Measurements from ENCODE around the gene BMAL1.
"Not testable (repeated sequence)": the region's sequence is repeated elsewhere in the genome, so short reads cannot be mapped to it uniquely, and the experiment has no call there.

BMAL1 gene

DNA sequence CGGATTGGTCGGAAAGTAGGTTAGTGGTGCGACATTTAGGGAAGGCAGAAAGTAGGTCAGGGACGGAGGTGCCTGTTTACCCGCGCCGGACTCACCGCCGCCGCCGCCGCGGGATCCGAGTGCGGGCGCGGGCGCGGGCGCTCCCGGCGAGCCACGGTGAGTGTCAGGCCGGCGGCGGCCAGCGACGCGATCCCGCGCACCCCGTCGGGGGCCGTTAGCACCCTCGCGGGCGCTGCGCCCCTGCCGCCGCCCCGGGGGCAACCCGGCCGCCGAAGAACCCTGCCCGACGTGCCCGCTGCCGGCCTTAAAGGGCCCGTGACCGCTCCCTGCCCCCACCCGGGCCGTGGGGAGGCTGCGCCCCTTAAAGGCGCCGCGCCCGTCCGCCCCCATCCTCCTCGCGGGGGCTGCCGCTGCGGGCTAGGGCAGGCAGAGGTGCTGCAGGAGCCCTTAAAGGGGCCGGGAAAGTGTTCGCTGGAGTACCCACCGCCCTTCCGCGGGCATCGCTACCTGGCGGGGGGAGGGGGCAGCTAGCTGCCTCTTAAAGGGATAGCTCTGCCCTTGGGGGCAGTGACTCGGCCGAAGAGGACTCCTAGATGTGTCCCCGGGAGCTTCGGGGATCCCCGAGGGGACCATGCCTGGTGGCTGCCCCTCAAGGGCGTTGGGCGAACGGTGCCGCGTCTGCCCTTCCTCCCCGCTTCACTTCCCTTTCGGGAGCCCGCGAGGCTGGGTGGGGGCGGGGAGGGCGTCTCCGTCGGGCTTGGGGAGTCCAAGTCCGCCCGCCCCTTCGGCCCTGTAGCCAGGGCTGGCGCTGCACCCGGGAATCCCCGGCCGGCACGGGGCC, at the start of gene BMAL1:
BMAL1 (plus strand) TSS at position 23 of the 841 bp plus-strand sequence. CDS start 76,519 bp downstream, outside the sequence.
- DNase-seq, result peak in 1 of 2 experiments; percentile 15

GRCh38 chr11:13228572-13228971, 49.0 kb upstream of the BMAL1 start:
- no peak for DNase-seq

- DNase-seq, result peak in 1 of 2 experiments; percentile 55
Observed at GRCh38 chr11:13229136-13229535, 48.5 kb upstream of the BMAL1 start.

DNA sequence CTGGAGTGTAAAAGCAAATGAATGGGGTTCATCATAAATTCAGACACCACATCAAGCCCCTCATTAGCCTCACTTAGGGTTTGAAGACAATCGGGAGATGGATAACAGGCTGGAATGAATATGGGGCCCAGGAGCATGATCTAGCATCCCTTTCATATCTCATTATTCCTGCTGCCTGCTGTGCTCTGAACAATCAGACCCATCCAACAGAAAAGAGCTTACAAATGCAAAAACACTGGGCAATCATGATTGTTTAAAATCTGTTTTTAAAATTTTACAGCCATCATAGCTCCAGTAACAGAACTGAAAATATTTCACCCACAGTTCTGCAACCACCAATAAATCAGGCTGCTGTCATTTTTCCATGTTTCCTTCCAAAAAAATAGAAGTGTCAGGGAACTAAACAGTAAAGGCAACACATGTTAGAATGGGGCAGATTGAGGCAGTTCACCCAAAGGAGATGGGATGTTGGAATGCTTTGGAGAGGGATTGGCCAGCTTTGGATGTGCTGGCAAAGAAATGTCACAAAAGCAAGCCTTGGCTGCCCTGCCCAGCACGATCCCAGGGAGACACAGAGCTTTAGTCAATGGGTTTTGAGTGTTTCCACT, 47.8 kb upstream of the BMAL1 start:
- no peak for DNase-seq

GRCh38 chr11:13233173-13233745, 44.3 kb upstream of the BMAL1 start:
- DNase-seq, result peak in 1 of 2 experiments; percentile 20

DNA sequence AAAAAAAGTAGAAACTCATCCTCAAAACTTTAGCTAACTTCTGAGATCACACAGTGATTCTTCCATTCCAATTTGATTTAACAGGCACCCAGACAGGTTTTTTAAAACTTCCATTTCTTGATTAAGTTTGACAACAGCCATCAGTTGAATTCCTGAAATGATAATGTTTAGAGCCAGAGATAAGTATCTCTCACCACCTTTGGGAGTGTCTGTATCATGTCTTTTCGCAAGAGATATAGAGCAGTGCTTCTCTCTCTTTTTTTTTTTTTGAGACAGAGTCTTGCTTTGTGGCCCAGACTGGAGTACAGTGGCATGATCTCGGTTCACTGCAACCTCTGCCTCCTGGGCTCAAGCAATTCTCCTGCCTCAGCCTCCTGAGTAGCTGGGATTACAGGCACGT, 41.7 kb upstream of the BMAL1 start:
- no peak for DNase-seq

DNA sequence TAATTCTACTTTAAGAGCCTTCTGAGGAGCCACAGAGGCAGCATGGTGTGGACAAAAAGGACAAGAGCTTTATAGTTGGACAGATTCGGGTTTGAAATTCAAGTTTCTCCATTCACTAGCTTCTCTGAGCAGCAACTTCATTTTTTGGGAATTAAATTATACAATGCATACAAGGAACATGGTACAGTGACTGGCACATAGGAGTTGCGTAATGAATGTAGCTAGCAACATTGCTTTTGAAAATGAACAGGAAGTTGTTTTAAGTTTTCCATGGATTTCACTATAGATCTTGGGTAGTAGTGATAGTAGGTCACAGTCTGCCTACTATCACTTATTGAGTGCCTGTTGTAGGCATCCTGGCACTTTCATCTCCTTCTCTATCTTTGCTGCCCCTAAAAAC, 41.0 kb upstream of the BMAL1 start:
- no peak for DNase-seq

GRCh38 chr11:13237761-13238160, 39.8 kb upstream of the BMAL1 start:
- no peak for DNase-seq

GRCh38 chr11:13238879-13239514, 38.6 kb upstream of the BMAL1 start:
- peak in 1 of 2 experiments; percentile 38 for DNase-seq

DNA sequence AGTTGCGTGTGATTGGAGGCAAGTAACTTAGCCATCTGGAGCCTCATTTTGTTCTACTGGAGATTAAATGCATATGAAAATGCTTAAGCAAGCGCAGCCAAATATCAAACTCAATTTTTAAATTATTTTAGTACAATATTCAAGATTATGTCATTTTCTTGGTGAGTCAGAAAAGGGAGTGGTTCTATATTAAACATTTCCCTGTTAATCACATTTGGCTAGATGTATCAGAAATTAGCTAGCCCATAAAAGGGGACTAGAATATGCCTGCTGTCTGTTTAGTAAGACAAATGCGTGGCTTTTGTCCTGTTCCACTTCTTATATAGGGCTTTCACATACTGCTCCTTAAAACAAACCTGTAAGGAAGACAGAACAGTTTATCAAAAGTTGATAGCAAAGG, 35.0 kb upstream of the BMAL1 start:
- no peak for DNase-seq

DNA sequence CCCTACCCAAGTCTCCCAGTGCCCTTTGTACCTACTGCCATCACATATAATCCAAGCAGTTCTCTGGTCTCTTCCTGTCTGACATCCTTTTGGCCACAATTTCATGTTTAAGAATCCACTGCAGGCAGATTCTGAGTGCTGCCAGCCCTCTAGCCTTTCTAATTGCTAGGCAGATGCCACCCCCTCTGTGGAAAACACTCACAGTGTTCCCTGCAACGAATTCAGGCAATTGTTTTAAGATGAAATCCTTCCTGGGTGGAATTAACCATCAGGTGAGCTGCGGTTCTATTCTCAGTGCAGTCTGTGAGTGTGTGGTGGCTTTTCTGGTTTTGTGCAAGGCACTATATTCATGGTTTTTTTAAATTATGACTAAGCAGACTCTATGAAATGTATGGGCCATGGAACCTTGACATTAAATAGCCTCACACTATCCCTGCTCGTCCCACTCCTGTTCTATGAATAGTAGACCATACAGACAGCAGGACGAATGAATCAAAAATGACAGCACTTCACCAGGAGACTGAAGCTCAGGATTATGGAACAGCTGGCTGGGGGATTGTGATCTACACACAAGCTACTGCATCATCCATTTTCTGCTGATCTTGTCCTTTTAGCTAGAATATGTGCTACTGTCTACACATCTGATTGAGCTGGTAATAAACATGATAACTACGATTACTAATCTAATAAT, 29.8 kb upstream of the BMAL1 start:
- DNase-seq, result peak; percentile 51 to 84

- DNase-seq, result no peak
Observed at GRCh38 chr11:13249177-13249576, 28.4 kb upstream of the BMAL1 start.

DNA sequence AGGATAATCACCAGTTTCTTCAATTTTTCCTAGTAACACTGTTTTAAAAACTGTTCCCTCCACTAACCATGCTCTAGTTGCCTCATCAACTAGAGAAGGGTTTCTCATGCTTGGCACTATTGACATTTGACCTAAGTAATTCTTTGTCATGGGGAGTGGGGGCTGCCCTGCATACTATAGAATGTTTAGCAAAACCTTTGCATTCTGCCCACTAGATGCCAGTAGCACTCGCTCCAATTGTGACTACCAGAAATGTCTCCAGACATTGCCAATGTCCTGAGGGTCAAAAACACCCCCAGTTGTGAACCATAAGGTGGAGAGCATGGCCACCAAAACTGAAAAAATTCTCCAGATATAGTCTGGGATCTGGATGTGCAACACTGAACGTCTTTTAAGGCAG, 27.6 kb upstream of the BMAL1 start:
- no peak for DNase-seq

- DNase-seq, result no peak
Observed at GRCh38 chr11:13251966-13252365, 25.6 kb upstream of the BMAL1 start.

DNA sequence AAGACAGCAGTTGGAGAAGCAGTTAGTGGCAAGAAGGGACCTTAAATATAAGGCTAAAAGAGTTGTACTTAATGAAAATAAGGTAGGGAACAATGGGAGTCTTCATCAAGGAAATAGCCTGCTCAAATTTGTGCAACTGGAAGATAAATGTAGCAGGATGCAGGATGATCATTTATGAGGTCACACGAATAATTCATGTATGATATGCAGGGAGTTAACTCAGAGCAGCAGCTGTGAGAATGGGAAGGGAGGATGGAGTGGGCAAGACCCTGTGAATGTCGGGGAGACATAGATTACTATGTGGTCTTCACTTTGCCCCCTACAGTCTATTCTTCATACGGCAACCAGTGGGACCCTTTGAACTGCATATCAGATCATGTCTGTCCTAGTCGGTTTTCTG, 25.2 kb upstream of the BMAL1 start:
- no peak for DNase-seq

DNA sequence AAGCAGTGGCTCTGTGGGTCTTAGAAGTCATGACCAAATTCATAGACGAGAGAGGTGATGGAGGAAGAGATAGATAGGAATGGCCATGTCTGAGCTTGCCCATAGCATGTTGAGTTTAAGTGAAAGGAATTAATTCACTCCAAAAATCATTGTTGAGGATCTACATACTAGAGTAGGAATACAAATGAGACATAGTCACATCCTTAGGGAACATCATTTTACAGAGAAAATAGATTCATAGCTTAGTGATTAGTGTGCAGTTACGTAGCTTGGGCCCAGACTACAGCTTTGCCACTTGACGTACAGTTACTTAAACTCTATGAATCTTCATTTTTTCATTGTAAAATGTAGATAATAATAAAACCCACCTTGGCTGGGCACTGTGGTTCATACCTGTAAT, 21.4 kb upstream of the BMAL1 start:
- DNase-seq, result no peak

DNA sequence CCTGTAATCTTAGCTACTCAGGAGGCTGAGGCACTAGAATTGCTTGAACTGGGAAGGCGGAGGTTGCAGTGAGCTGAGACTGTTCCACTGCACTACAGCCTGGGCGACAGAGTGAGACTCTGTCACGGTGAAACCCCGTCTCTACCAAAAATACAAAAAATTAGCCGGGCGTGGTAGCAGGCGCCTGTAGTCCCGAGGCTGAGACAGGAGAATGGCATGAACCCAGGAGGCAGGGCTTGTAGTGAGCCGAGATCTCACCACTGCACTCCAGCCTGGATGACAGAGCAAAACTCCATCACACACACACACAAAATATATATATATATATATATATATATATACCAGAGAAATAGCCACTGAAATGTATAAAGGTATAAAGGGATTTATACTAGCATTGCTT, 19.5 kb upstream of the BMAL1 start:
- DNase-seq, result not testable (repeated sequence)

DNA sequence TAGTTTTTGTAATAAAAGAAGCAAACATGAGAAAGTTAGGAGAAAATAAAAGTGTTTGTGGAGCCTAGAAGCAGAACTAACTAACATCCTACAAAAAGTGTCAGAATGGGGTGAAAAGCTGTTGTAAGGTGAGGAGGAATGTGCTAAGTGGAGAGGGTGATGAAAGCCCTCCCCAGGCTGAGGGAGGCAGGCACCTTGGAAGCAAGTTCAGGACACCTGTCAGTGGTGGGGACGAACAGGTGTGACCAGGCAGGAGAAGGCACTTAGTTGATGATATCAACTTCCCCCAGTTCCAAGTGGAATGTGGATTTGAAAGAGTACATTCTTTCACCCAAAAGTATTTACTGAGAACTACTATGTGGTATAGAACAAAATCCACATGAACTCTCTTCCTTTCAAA, 18.7 kb upstream of the BMAL1 start:
- DNase-seq, result no peak

DNA sequence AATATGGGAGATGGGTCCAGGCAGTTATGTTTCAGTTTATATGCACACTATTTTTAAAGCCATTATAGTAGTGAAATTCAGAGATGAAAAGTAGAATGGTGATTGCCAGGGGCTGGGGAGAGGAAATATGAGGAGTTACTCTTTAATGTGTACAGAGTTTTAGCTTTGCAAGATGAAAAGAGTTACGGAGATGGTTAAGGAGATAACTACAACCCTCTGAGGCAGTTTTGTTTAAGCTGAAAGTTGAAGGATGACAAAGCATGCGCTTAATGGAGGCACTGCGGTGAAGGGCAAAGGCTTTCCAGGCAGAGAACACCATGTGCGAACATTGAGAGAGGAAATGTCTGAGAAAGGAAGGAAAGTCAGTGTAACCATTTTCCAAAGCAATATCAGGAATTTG, 18.2 kb upstream of the BMAL1 start:
- no peak for DNase-seq

DNA sequence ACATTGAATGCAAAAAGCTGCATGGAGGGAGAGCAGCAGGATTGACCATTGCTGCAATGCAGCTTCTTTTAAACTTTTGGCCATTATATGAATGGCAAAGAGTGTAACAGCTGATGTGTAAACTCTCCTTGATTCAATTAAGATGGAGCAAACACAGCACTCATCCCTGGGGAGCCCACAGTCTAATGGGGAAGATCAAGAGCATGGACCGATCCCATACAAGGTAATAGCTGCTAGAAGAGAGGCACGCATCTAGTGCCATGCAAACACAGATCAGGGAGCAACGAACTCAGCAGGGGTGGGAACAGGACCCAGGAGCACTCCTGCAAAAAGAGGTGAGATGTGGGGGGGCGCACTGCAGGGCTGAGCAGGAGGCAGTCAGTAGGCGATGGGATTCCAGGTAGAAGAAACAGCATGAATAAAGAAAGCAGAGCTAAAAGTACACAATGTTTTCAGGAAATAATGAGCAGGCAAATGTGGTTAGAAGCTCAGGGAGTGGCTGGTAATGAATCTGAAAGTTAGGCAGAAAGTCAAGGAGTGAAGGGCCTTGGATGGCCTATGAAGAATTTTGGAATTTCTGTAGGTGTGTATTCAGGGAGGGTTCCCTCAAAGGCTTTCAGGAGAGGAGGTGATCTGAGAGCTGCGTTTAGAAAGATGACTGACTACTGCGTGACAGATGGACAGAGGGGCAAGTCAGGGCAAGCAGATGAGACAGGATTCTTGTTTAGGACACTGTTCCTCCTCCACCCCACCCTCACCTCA, 17.2 kb upstream of the BMAL1 start:
- no peak for DNase-seq

- DNase-seq, result no peak
Observed at GRCh38 chr11:13260963-13261588, 16.5 kb upstream of the BMAL1 start.

DNA sequence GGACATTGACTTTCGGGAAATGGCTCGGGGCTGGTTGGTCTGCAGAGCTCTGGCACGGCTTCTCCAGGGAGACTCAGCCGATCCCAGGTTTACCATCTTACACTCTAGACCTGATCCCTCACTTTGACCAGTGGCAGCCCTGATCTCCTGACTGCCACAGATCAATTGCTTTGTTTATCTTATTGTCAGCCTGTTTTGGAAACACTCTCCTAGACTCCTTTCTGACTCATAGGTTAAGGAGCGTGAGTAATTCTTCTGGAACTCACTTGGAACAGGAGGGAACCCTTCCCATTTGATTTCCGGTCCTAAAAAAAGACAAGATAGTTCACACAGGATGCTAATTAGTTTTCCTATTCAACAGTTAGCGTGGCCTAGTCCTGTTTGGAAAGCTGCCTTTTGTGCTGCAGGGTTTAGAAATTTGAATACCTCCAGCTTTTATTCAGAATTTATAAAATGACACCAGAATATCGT, 16.0 kb upstream of the BMAL1 start:
- DNase-seq, result no peak

All from NCI-H524 (cell line).